ENCODE measurements around the gene ASCL5. TPM values are rescaled to one million over a fixed set of nuclear protein-coding genes. Genes with fewer than 3 reads are reported as not detected.

ASCL5 gene
- total RNA-seq, 2 donors from 2014 or later, result not detected

DNA sequence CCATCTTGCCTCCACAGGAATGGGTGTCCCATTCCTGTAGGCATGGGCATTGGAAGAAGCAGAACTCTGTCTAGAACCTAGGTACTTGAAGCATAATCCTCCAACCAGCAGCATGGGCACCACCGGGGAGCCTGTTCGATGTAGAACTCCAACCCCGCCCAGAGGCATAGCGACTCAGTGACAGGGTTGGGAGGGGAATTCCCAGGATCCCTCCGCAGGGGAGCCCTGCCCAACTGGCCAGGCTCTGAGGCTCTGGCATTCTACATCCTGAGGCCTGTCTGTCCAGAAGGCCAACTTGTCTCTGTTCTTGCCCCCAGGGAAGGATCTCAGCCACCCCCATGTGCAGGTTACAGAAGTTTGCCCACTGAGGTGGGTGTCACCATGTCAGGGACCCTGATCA is 53.0 kb downstream of the ASCL5 start:
- no peak overlapping the region for H3K27ac ChIP-seq
- DNase-seq (ENCODE audit: low spot score), result no peak
- no peaks in the 10 kb centered on the region for H3K27me3 ChIP-seq
- TF ChIP-seq, protein P1, sequence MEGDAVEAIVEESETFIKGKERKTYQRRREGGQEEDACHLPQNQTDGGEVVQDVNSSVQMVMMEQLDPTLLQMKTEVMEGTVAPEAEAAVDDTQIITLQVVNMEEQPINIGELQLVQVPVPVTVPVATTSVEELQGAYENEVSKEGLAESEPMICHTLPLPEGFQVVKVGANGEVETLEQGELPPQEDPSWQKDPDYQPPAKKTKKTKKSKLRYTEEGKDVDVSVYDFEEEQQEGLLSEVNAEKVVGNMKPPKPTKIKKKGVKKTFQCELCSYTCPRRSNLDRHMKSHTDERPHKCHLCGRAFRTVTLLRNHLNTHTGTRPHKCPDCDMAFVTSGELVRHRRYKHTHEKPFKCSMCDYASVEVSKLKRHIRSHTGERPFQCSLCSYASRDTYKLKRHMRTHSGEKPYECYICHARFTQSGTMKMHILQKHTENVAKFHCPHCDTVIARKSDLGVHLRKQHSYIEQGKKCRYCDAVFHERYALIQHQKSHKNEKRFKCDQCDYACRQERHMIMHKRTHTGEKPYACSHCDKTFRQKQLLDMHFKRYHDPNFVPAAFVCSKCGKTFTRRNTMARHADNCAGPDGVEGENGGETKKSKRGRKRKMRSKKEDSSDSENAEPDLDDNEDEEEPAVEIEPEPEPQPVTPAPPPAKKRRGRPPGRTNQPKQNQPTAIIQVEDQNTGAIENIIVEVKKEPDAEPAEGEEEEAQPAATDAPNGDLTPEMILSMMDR (IDR thresholded peaks at IDR 0.05), result no peak
- no peaks in the 10 kb centered on the region for H3K36me3 ChIP-seq
- no peaks in the 10 kb centered on the region for H3K4me1 ChIP-seq
- no peaks in the 10 kb centered on the region for H3K9me3 ChIP-seq
- H3K4me3 ChIP-seq, result no peak overlapping the region

DNA sequence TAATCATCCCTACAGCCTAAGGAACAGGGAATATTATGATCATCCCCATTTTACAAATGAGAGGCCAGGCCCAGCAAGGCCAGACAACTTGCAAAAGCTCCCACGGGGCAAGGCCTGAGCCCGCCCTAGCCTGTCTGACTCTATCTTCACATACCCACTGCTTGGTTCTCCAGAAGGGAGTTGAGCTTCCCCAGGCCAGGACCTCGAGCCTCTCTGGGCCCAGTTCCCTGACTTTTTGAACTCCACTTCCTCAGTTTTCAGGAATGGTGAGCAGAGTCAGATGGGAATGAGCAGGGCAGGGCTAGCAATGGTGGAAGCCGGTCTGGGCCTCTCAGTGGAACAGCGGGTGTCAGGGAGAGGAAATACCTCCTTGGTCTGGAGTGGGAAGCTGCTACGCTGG is 54.1 kb downstream of the ASCL5 start:
- TF ChIP-seq, protein P1 (IDR thresholded peaks at IDR 0.05), result no peak
- no peak overlapping the region for H3K4me3 ChIP-seq
- no peaks in the 10 kb centered on the region for H3K36me3 ChIP-seq
- no peak overlapping the region for H3K27ac ChIP-seq
- no peaks in the 10 kb centered on the region for H3K27me3 ChIP-seq
- no peaks in the 10 kb centered on the region for H3K4me1 ChIP-seq
- DNase-seq (ENCODE audit: low spot score), result no peak
- H3K9me3 ChIP-seq, result no peaks in the 10 kb centered on the region

- H3K27me3 ChIP-seq, result no peaks in the 10 kb centered on the region
- H3K36me3 ChIP-seq, result no peaks in the 10 kb centered on the region
- TF ChIP-seq, protein P1 (IDR thresholded peaks at IDR 0.05), result no peak
- no peak overlapping the region for H3K27ac ChIP-seq
- H3K4me3 ChIP-seq, result no peak overlapping the region
- H3K9me3 ChIP-seq, result no peaks in the 10 kb centered on the region
- no peak for DNase-seq (ENCODE audit: low spot score)
- H3K4me1 ChIP-seq, result no peaks in the 10 kb centered on the region
Measured at GRCh38 chr1:201072149-201072548, 54.8 kb downstream of the ASCL5 start.

DNA sequence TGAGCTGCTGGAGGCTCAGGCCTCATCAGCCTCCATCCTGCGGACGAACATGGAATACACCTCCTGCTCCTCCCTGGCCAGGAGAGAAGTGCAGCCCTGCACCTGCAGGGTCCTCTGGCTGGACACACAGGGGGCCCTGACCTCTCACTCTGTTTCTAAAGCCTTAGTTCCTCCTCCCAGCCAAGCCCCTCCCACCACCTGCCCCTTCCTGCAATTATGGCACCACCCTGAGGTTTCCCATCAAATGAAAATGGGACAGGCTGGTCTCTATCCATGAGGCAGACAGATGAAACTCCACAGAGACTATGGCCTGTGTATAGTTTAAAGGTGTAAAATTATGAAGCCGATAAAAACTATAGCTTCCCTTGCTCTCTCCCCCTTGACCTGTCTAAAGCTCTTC is 57.3 kb downstream of the ASCL5 start:
- Histone ChIP-seq H3K4me1 (no peaks in the 10 kb centered on the region), H3K27ac (no peak overlapping the region), H3K36me3 (no peaks in the 10 kb centered on the region), H3K4me3 (no peak overlapping the region), H3K27me3 (no peaks in the 10 kb centered on the region), H3K9me3 (no peaks in the 10 kb centered on the region)
- no peak for DNase-seq (ENCODE audit: low spot score)
- TF ChIP-seq, protein P1 (IDR thresholded peaks at IDR 0.05), result no peak

DNA sequence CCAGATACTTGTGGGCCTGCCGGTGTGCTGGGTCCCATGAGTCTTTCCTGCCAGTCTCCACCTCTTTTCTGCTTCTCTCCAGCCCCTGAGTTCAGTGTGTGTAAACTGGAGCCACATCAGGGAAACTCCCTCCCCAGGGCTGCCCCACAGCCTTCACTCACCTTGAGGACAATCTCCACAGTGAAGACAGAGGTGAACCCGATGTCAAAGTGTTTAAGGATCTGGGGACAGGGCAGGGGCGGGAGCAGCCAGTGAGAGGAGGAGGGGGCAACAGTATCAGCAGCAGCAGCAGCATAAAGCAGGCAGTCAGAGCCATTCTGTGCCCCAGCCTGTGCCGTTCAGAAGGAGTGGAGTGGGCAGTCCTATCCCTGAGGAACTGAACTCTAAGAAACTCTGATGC is 58.0 kb downstream of the ASCL5 start:
- Histone ChIP-seq H3K27me3 (no peaks in the 10 kb centered on the region), H3K4me3 (no peak overlapping the region), H3K9me3 (no peaks in the 10 kb centered on the region), H3K4me1 (no peaks in the 10 kb centered on the region), H3K27ac (no peak overlapping the region), H3K36me3 (no peaks in the 10 kb centered on the region)
- TF ChIP-seq, protein P1 (IDR thresholded peaks at IDR 0.05), result no peak
- DNase-seq (ENCODE audit: low spot score), result no peak

DNA sequence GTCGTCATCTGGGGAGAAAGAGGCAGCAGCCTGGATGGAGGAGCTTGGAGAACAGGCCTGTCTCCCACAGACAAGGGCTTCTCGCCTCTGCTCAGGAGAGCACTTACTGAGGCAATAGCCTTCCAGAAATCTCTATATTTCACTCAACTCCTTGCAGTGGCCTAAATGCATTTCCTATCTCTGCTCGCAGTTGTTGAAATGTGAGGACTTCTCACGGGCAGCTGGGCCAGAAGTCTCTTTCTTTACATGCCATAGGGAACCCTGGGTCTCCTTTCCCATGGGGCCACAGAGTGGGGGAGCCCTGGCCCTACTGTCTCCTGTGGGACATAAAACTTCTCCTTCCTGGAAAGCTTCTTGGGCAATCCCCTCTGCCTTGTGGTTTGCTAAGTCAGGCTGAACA is 60.0 kb downstream of the ASCL5 start:
- Histone ChIP-seq H3K4me1 (no peaks in the 10 kb centered on the region), H3K9me3 (no peaks in the 10 kb centered on the region), H3K4me3 (no peak overlapping the region), H3K27me3 (no peaks in the 10 kb centered on the region), H3K36me3 (no peaks in the 10 kb centered on the region), H3K27ac (no peak overlapping the region)
- no peak for DNase-seq (ENCODE audit: low spot score)
- TF ChIP-seq, protein P1 (IDR thresholded peaks at IDR 0.05), result no peak

Measured in right atrium auricular region (tissue), 2 donors.